Adrenal gland (tissue), 5 donors: ENCODE results near the gene RSPO3.

Experiments
- POLR2A ChIP-seq, 2 donors: fragments of 450-650 bp; IDR thresholded peaks; one replicate each; pipeline ENCODE4 v1.6.1; 2017; ENCODE audit warnings: antibody characterized with exemption in 2 of 2, mild to moderate bottlenecking in 2 of 2, moderate library complexity in 1 of 2
- TF ChIP-seq, protein P1 (sequence below), 6 experiments: fragments of 450-650 bp in 4 of 6; fragments of 200-600 bp in 2 of 6; sonication (generic) in 1 of 6; IDR thresholded peaks; 1 replicate in 5 of 6; 2 replicates in 1 of 6; pipeline versions ENCODE4 v1.5.1 to v1.8.0; 2016 to 2021; ENCODE audit warnings: antibody characterized with exemption in 6 of 6, mild to moderate bottlenecking in 2 of 6, moderate library complexity in 1 of 6
- donor health status: DM: no; HTN: no; CAD: no.

DNA sequence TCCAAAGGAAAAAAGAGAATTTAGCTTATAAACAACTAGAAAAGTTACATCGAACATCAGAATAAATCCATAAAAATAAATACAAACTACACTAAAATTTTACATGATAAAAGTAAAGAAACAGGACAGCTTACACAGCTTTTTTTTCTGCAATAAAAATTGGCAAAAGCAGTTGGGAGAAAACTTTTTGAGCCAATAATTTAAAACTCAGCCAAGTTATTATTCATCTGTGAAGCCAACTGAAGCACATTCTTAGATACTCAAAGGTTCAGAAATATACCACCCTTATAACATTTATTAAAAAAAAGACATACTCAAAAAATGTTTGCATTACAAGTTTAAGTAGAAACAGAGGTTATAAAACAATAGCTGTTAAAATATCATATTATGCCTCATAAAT, 23.7 kb upstream of the RSPO3 start:
- TF ChIP-seq, protein P1, sequence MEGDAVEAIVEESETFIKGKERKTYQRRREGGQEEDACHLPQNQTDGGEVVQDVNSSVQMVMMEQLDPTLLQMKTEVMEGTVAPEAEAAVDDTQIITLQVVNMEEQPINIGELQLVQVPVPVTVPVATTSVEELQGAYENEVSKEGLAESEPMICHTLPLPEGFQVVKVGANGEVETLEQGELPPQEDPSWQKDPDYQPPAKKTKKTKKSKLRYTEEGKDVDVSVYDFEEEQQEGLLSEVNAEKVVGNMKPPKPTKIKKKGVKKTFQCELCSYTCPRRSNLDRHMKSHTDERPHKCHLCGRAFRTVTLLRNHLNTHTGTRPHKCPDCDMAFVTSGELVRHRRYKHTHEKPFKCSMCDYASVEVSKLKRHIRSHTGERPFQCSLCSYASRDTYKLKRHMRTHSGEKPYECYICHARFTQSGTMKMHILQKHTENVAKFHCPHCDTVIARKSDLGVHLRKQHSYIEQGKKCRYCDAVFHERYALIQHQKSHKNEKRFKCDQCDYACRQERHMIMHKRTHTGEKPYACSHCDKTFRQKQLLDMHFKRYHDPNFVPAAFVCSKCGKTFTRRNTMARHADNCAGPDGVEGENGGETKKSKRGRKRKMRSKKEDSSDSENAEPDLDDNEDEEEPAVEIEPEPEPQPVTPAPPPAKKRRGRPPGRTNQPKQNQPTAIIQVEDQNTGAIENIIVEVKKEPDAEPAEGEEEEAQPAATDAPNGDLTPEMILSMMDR (IDR thresholded peaks at IDR 0.05), result no peak
- TF ChIP-seq POLR2A (IDR thresholded peaks at IDR 0.05), result no peak
